ENCODE results near the gene PLCB3.

Gene PLCB3

DNA sequence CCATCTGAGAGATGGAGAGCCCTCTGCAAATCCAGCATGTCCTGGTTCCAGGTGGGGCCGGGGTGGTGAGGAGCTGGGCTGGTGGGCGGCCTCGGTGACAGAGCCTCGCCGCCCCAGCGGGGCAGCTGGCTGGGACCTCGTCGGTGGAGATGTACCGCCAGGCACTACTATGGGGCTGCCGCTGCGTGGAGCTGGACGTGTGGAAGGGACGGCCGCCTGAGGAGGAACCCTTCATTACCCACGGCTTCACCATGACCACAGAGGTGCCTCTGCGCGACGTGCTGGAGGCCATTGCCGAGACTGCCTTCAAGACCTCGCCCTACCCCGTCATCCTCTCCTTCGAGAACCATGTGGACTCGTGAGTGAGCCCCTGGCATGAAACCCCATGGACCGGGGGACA is 7.0 kb downstream of the PLCB3 start:
- H3K27ac ChIP-seq (ENCODE audit: low read depth, low read length), result no peak overlapping the region
- H3K9me2 ChIP-seq (replicated peaks; ENCODE audit: insufficient read depth, low read length), result no peaks in the 10 kb centered on the region
- no peak overlapping the region for H3K4me2 ChIP-seq (ENCODE audit: low read depth, low read length, poor library complexity, severe bottlenecking)
- no peaks in the 10 kb centered on the region for H3F3A ChIP-seq (ENCODE audit: insufficient read depth)
- no peak for TF ChIP-seq EZH2phosphoT487 (conservative IDR thresholded peaks at IDR 0.05; ENCODE audit: low read length)
- TF ChIP-seq CTCF (IDR thresholded peaks at IDR 0.05; ENCODE audit: insufficient read depth, low read length, poor library complexity, severe bottlenecking), result no peak
- no peak overlapping the region for H3K9ac ChIP-seq (ENCODE audit: low read length)
- no peaks in the 10 kb centered on the region for H3K36me3 ChIP-seq (ENCODE audit: low read length)
- H3K4me3 ChIP-seq (ENCODE audit: insufficient read depth, low read length, poor library complexity, severe bottlenecking), result no peak overlapping the region
- H2AFZ ChIP-seq (ENCODE audit: low read depth, low read length, severe bottlenecking), result no peak overlapping the region
- H3K27me3 ChIP-seq (ENCODE audit: low read length), result no peaks in the 10 kb centered on the region
- H3K9me3 ChIP-seq (ENCODE audit: insufficient read depth, low read length), result no peaks in the 10 kb centered on the region
- H4K20me1 ChIP-seq (ENCODE audit: low read depth, low read length), result no peaks in the 10 kb centered on the region
- no peaks in the 10 kb centered on the region for H3K79me2 ChIP-seq (ENCODE audit: insufficient read depth, low read length)

GRCh38 chr11:64258946-64259532 is 7.7 kb downstream of the PLCB3 start:
- no peak for TF ChIP-seq CTCF (IDR thresholded peaks at IDR 0.05; ENCODE audit: insufficient read depth, low read length, poor library complexity, severe bottlenecking)
- no peak for TF ChIP-seq EZH2phosphoT487 (conservative IDR thresholded peaks at IDR 0.05; ENCODE audit: low read length)
- Histone ChIP-seq H3K9ac (ENCODE audit: low read length) (no peak overlapping the region), H2AFZ (ENCODE audit: low read depth, low read length, severe bottlenecking) (no peak overlapping the region), H3K4me2 (ENCODE audit: low read depth, low read length, poor library complexity, severe bottlenecking) (no peak overlapping the region), H3K9me3 (ENCODE audit: insufficient read depth, low read length) (no peaks in the 10 kb centered on the region), H3K36me3 (ENCODE audit: low read length) (no peaks in the 10 kb centered on the region), H3K9me2 (replicated peaks; ENCODE audit: insufficient read depth, low read length) (no peaks in the 10 kb centered on the region), H3K4me3 (ENCODE audit: insufficient read depth, low read length, poor library complexity, severe bottlenecking) (no peak overlapping the region), H3K79me2 (ENCODE audit: insufficient read depth, low read length) (no peaks in the 10 kb centered on the region), H4K20me1 (ENCODE audit: low read depth, low read length) (no peaks in the 10 kb centered on the region), H3F3A (ENCODE audit: insufficient read depth) (no peaks in the 10 kb centered on the region), H3K27ac (ENCODE audit: low read depth, low read length) (no peak overlapping the region), H3K27me3 (ENCODE audit: low read length) (no peaks in the 10 kb centered on the region)

GRCh38 chr11:64259533-64260067 is 8.3 kb downstream of the PLCB3 start:
- no peaks in the 10 kb centered on the region for H3K9me3 ChIP-seq (ENCODE audit: insufficient read depth, low read length)
- H3F3A ChIP-seq (ENCODE audit: insufficient read depth), result no peaks in the 10 kb centered on the region
- H4K20me1 ChIP-seq (ENCODE audit: low read depth, low read length), result no peaks in the 10 kb centered on the region
- no peak for TF ChIP-seq CTCF (IDR thresholded peaks at IDR 0.05; ENCODE audit: insufficient read depth, low read length, poor library complexity, severe bottlenecking)
- no peak for TF ChIP-seq EZH2phosphoT487 (conservative IDR thresholded peaks at IDR 0.05; ENCODE audit: low read length)
- no peak overlapping the region for H2AFZ ChIP-seq (ENCODE audit: low read depth, low read length, severe bottlenecking)
- H3K27ac ChIP-seq (ENCODE audit: low read depth, low read length), result no peak overlapping the region
- no peak overlapping the region for H3K9ac ChIP-seq (ENCODE audit: low read length)
- H3K4me2 ChIP-seq (ENCODE audit: low read depth, low read length, poor library complexity, severe bottlenecking), result no peak overlapping the region
- H3K36me3 ChIP-seq (ENCODE audit: low read length), result no peaks in the 10 kb centered on the region
- H3K79me2 ChIP-seq (ENCODE audit: insufficient read depth, low read length), result no peaks in the 10 kb centered on the region
- H3K27me3 ChIP-seq (ENCODE audit: low read length), result no peaks in the 10 kb centered on the region
- H3K9me2 ChIP-seq (replicated peaks; ENCODE audit: insufficient read depth, low read length), result no peaks in the 10 kb centered on the region
- no peak overlapping the region for H3K4me3 ChIP-seq (ENCODE audit: insufficient read depth, low read length, poor library complexity, severe bottlenecking)
